HepG2 (cell line): ENCODE measurements around the gene PPP1R12B. TPM values are rescaled to one million over a fixed set of nuclear protein-coding genes. Genes with fewer than 3 reads are reported as not detected.
"Not testable (repeated sequence)": the region's sequence is repeated elsewhere in the genome, so short reads cannot be mapped to it uniquely, and the experiment has no call there.

Experiments
- ATAC-seq: fragments of 200-7000 bp; cut with Tn5 transposase; 3 replicates; pipeline ENCODE4 v1.9.1; 2020; ENCODE audit warnings: mild to moderate bottlenecking, moderate library complexity
- BruUV-seq: library from RNA; stranded (reverse); fragments of 400-500 nt; replicated peaks from 2 replicates; lab custom pipeline; 2021; lab: Mats Ljungman, UMichigan
- CTCF ChIA-PET: fragments of 300-600 bp; formaldehyde crosslinking; extraction: SDS; loops from one replicate; lab custom pipeline; 2021; ENCODE audit warnings: low total read pairs, inconsistent platforms, low intra/inter-chr PET ratio; lab: Yijun Ruan, JAX
- POLR2A ChIA-PET: fragments of 350-600 bp; sonication (Branson Sonifier 250); formaldehyde crosslinking; loops from one replicate; lab custom pipeline; 2020; ENCODE audit warnings: antibody characterized with exemption, inconsistent platforms; lab: Yijun Ruan, JAX
- DNase-seq: peaks from one replicate; pipeline ENCODE4 v3.0.0-alpha.2; 2015; ENCODE audit warnings: low spot score
- FAIRE-seq: peaks from 3 replicates; lab custom pipeline; 2011; peaks lifted over from hg19 to GRCh38; lab: Jason Lieb, UNC
- H2AFZ ChIP-seq: one replicate; pipeline ENCODE4 v1.6.1; 2011; ENCODE audit warnings: low read length, inconsistent platforms
- H3K27ac ChIP-seq: fragments of 300-600 bp; 3 replicates; pipeline ENCODE4 v1.8.0; 2011; ENCODE audit warnings: mixed run types, mild to moderate bottlenecking, mixed read lengths, low read length, inconsistent platforms; ENCODE audit not compliant: insufficient read depth; ENCODE audit errors: extremely low read length
- H3K27me3 ChIP-seq, 2 experiments: fragments of 200-600 bp in 1 of 2; 2 replicates in 1 of 2; 3 replicates in 1 of 2; pipeline versions ENCODE4 v1.6.0 to v1.8.0; 2011; ENCODE audit warnings: low read length in 2 of 2, mild to moderate bottlenecking in 2 of 2, moderate library complexity in 2 of 2, inconsistent platforms in 1 of 2; ENCODE audit not compliant: insufficient read depth in 2 of 2, control insufficient read depth in 1 of 2
- H3K36me3 ChIP-seq, 2 experiments: fragments of 200-600 bp in 1 of 2; replicated peaks in 1 of 2; 2 replicates in 1 of 2; 3 replicates in 1 of 2; pipeline versions ENCODE4 v1.5.1 to v1.8.0; 2011; ENCODE audit warnings: low read length in 2 of 2, inconsistent platforms in 1 of 2; ENCODE audit not compliant: insufficient read depth in 2 of 2, control insufficient read depth in 1 of 2
- H3K4me1 ChIP-seq: 2 replicates; pipeline ENCODE4 v1.5.1; 2012; ENCODE audit warnings: low read length, inconsistent platforms; ENCODE audit not compliant: insufficient read depth
- H3K4me2 ChIP-seq: 2 replicates; pipeline ENCODE4 v1.6.0; 2011; ENCODE audit warnings: low read depth, low read length, inconsistent platforms
- H3K4me3 ChIP-seq, 3 experiments: fragments of 200-600 bp in 1 of 3; sonication (generic), shearing (Covaris generic) in 1 of 3; replicated peaks in 1 of 3; 2 replicates each; pipeline ENCODE4 v1.5.1; 2011 to 2016; ENCODE audit warnings: low read length in 3 of 3, inconsistent platforms in 2 of 3, low read depth in 2 of 3, mild to moderate bottlenecking in 2 of 3, control low read depth in 1 of 3, mixed read lengths in 1 of 3; ENCODE audit not compliant: insufficient read depth in 1 of 3
- H3K79me2 ChIP-seq: one replicate; pipeline ENCODE4 v1.6.1; 2011; ENCODE audit warnings: low read length, inconsistent platforms; ENCODE audit not compliant: insufficient read depth
- H3K9ac ChIP-seq: 2 replicates; pipeline ENCODE4 v1.6.0; 2011; ENCODE audit warnings: mild to moderate bottlenecking, low read depth, low read length, inconsistent platforms; ENCODE audit not compliant: insufficient read depth
- H3K9me3 ChIP-seq: 2 replicates; pipeline ENCODE4 v1.5.1; 2012; ENCODE audit warnings: mild to moderate bottlenecking, low read length
- H4K20me1 ChIP-seq: 2 replicates; pipeline ENCODE4 v1.6.0; 2011; ENCODE audit warnings: inconsistent platforms, mild to moderate bottlenecking, low read length, moderate library complexity; ENCODE audit not compliant: insufficient read depth
- MEIS1 ChIP-seq: sonication (generic); formaldehyde crosslinking; IDR thresholded peaks from 2 replicates; pipeline ENCODE4 v1.9.0; 2021; ENCODE audit warnings: mild to moderate bottlenecking, missing genetic modification reagents, moderate library complexity, borderline replicate concordance
- ZFP36L2 ChIP-seq: sonication (generic); formaldehyde crosslinking; IDR thresholded peaks from 2 replicates; pipeline ENCODE4 v1.4.0; 2020; ENCODE audit warnings: missing genetic modification reagents
- ZNF124 ChIP-seq: sonication (generic); formaldehyde crosslinking; IDR thresholded peaks from 2 replicates; pipeline ENCODE4 v1.4.0; 2020; ENCODE audit warnings: missing genetic modification reagents
- ZNF180 ChIP-seq: sonication (generic); formaldehyde crosslinking; IDR thresholded peaks from 2 replicates; pipeline ENCODE4 v1.4.0; 2020; ENCODE audit warnings: low read depth, missing genetic modification reagents, borderline replicate concordance
- ZNF207 ChIP-seq: fragments of 450-650 bp; IDR thresholded peaks from 2 replicates; pipeline ENCODE4 v1.6.1; 2016; ENCODE audit warnings: antibody characterized with exemption, borderline replicate concordance
- ZNF484 ChIP-seq: sonication (generic); formaldehyde crosslinking; IDR thresholded peaks from 2 replicates; pipeline ENCODE4 v1.5.1; 2020; ENCODE audit warnings: mild to moderate bottlenecking, low read depth, missing genetic modification reagents, borderline replicate concordance
- ZNF644 ChIP-seq: IDR thresholded peaks from 2 replicates; pipeline ENCODE4 v1.6.1; 2016; ENCODE audit warnings: low read depth
- WGBS: methylation state at CpG from one replicate; pipeline ENCODE4 v1.1.6; 2017; ENCODE audit warnings: low lambda C conversion rate; 5-methylcytosine and 5-hydroxymethylcytosine counted together
- in situ Hi-C: cut with HindIII; loops from 2 replicates; pipeline ENCODE4 v1.10.0; 2017; ENCODE audit warnings: low pct_unique_long_range_greater_than_20kb; ENCODE audit not compliant: extremely low pct_ligation_motif_present
- intact Hi-C: fragments of 100-400 bp; cut with micrococcal nuclease; formaldehyde crosslinking; loops from one replicate; pipeline ENCODE4 v1.10.0; 2022; ENCODE audit not compliant: unreplicated experiment
- polyA plus RNA-seq, 8 experiments: library from polyadenylated mRNA; depleted of rRNA in 3 of 8; stranded (reverse) in 7 of 8; unstranded in 1 of 8; fragments of >200 nt; fragmentation: Illumina TruSeq in 4 of 8; extraction: Trizol in 4 of 8; gene quantifications; 2 replicates each; pipeline versions ENCODE4 v1.2.1 to v1.2.3, GENCODE V29; 2011 to 2016; ENCODE audit warnings: low read depth in 4 of 8, missing spikeins in 1 of 8, mixed read lengths in 1 of 8; ENCODE audit not compliant: insufficient read depth in 1 of 8
- total RNA-seq, 5 experiments: library from RNA; depleted of rRNA; stranded (reverse); fragments of >200 nt; fragmentation: Illumina TruSeq; extraction: Trizol; gene quantifications; 2 replicates each; pipeline ENCODE4 v1.2.3, GENCODE V29; 2016; ENCODE audit warnings: low read depth in 1 of 5

The PPP1R12B gene
- total and polyA plus RNA-seq, 2 of the 13 experiments (the other 11 are each of a cell fraction or from before 2014, with no cell fraction given): 12.0 to 13.6 TPM

DNA sequence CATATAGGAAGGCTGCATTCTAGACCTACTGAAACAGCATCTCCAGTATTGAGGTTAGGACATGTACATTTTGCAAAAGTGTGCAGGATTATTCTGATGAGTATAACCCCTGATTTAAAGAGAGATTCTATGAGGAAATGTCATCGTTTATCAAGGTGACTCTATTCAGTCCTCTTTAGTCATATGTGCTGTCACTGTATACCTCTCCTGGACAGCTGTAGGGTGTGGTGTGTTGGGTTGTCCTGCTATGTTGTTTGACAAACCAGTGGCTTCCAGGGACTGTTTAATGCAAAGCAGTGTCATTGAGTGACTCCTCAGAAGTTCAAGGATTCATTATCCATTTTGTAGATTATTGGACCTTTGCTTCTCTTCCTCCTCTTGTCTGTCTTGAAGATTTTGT is 209.2 kb downstream of the PPP1R12B start:
- H3K36me3 ChIP-seq, H3K27me3 ChIP-seq, H2AFZ ChIP-seq, in situ Hi-C loops, FAIRE-seq, BruUV-seq, H3K9ac ChIP-seq, H3K27ac ChIP-seq, POLR2A ChIA-PET, H3K9me3 ChIP-seq, CTCF ChIA-PET, H4K20me1 ChIP-seq, DNase-seq, intact Hi-C loops, H3K4me3 ChIP-seq, H3K79me2 ChIP-seq, ATAC-seq, H3K4me2 ChIP-seq: not testable (repeated sequence)
- peaks cover 16% of the 10 kb centered on the region for H3K4me1 ChIP-seq
- 64% methylated on average over 1 of the region's 1 CpG for WGBS

DNA sequence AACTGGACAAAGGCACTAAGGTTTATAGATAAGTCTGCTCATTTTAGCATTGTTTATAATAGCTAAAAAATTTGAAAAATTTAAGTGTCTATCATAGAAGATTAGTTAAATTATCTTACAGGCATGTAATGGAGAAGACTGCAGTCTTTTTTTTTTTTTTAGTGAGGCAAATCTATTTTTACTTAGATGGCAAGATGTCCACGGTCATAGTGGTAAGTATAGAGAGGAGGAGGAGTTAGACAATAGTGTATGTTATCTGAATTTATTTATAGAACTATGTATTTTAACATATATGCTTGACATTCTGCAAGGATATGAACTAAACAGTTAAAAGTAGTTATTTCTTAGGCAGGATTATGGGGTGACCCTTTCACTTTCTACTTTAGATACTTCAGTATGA is 212.7 kb downstream of the PPP1R12B start:
- Histone ChIP-seq H3K9me3 (no peaks in the 10 kb centered on the region), H3K27me3 (no peaks in the 10 kb centered on the region), H3K36me3 (peaks cover 0 to 18% of the 10 kb centered on the region in 2 experiments; a peak in 2 of 5 replicates), H3K79me2 (no peaks in the 10 kb centered on the region)
- ATAC-seq (no peak), DNase-seq (no peak), FAIRE-seq (no peak)
- CTCF ChIA-PET: no interaction called here
- intact Hi-C loops: no loop called here
- 100% methylated on average over 1 of the region's 1 CpG for WGBS
- TF ChIP-seq MEIS1 (no peak), ZNF484 (CRISPR knock-in tag) (no peak), ZFP36L2 (CRISPR knock-in tag) (no peak), ZNF644 (CRISPR knock-in tag) (no peak), ZNF180 (CRISPR knock-in tag) (no peak), ZNF124 (CRISPR knock-in tag) (no peak), ZNF207 (no peak)
- TF ChIP-seq, all 625 proteins: peak for 0
- Histone ChIP-seq H4K20me1 (no peaks in the 10 kb centered on the region), H3K4me2 (no peak overlapping the region), H3K9ac (no peak overlapping the region), H3K4me1 (peaks cover 10% of the 10 kb centered on the region; the same call in 1 of the 2 replicates), H2AFZ (no peak overlapping the region), H3K4me3 (no peak overlapping the region), H3K27ac (no peak overlapping the region)
- in situ Hi-C loops: no loop called here
- BruUV-seq: no TSS peak
- POLR2A ChIA-PET: no interaction called here
